ENCODE measurements around the gene CTNNA1.
"Not testable (repeated sequence)": the region's sequence is repeated elsewhere in the genome, so short reads cannot be mapped to it uniquely, and the experiment has no call there.

Gene CTNNA1

DNA sequence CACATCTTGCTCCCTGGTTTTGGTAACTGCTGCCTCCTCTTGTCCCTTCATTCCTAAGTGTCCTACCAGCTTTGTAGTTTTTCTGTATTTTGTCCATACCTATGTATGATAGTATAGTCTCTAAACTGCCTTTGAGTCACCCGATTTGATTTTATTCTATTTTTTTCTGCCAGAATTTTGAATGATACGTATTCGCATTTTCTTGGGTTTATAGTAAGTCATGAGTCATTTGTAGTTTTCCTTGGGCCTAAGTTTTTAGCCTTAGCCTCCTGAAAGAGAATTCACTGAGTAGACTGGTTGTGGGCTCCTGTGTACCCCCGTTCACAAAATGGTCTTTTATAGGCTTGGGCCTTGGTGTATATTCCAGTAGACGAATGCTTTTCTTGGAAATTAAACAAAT lies 62.3 kb downstream of the CTNNA1 start:
- no peak for DNase-seq (ENCODE audit: low spot score)

DNA sequence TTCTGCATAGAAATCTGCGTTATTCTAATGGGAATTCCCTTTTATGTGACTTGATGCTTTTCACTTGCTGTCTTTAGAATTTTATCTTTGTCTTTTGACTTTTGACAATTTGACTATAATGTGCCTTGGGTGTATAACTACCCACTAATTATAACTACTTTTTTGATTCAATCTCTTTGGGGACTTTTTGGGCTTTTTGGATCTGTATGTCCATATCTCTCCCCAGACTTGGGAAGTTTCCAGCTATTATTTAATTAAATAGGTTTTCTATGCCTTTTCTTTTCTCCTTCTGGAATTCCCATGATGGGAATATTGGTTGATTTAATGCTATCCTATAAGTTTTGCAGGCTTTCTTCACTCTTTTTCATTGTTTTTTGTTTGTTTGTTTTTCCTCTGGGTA lies 64.0 kb downstream of the CTNNA1 start:
- DNase-seq (ENCODE audit: low spot score): no peak

DNA sequence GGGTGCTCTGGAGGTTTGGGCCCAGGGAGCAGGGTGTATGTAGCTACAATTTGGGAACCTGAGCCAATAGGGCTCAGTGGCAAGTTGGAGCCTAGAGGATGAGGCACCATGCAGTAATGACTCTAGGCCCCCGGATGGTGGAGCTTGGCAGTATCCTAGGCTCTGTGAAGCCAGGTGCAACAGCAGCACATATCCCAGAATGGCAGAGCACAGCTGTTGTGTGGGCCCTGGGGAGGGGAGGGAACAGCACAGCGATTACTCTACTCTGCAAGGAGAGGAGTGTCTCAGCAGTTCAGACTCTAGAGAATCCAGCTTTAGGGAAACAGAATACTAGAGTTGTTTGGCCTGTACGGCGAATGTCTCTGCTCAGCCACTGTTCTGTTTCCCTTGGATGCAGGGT lies 65.9 kb downstream of the CTNNA1 start:
- DNase-seq (ENCODE audit: low spot score): no peak

DNA sequence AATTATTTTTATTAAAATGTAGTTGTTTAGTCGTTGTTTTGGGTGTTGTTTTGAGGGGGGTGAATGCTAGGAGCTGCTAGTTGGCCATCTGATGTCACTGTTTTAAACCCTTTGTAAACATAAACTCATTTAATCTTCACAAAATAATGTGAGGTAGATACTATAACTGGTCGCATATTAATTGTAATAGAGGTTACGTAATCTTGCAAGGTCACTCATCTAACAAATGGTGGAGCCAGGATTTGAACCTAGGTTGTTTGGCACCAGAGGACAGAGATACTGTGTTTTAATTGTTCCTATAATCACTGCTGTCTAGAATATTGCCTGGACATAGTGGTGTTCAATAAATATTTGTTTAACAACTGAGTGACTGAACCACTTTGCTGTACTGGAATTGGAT lies 67.5 kb downstream of the CTNNA1 start:
- DNase-seq (ENCODE audit: low spot score): no peak

DNA sequence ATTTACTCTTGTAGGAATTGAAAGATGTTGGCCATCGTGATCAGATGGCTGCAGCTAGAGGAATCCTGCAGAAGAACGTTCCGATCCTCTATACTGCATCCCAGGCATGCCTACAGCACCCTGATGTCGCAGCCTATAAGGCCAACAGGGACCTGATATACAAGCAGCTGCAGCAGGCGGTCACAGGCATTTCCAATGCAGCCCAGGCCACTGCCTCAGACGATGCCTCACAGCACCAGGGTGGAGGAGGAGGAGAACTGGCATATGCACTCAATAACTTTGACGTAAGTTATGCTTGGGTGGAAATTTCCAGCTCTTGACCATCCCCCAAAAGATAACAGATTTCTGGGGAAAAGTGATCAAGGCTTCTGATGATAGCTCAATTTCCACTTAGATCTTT lies 71.3 kb downstream of the CTNNA1 start:
- DNase-seq (ENCODE audit: low spot score): no peak

GRCh38 chr5:138824924-138825863 lies 72.0 kb downstream of the CTNNA1 start:
- peak; percentile 44 for DNase-seq (ENCODE audit: low spot score)

DNA sequence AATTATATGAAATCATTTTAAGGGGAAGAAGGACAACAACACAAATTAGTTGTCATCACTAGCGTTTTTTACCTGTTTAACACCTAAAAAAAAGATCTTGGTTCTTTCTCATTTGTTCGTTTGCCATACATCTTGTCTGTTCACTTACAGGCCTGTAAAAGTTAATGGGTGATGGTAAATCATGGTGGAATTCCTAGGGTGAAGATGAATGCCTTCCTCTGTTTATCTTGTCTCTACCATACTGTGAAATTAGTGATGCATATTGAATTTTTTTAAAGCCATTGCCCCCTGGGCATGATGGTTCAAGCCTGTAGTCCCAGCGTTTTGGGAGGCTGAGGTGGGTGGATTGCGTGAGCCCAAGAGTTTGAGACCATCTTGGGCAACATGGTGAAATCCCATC lies 75.3 kb downstream of the CTNNA1 start:
- DNase-seq (ENCODE audit: low spot score): no peak

DNA sequence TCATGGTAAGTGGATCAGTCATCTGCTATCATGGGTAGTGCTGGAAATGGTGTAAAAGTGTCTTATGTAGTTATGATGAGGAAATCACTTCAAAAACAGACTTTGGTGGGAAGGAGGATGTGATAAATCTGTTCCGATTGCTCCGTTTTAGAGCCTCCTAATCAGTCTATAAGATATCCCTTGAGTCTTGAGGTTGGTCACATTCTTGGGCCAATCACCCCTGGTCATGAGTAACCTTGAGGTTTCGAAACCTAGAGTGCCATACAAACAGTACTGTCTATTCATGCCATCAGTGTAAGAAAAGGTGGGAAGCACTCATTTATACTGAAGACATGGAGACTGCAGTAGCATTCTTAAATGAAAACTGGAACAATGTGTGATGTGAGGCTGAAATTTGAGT lies 76.1 kb downstream of the CTNNA1 start:
- DNase-seq (ENCODE audit: low spot score): no peak

DNA sequence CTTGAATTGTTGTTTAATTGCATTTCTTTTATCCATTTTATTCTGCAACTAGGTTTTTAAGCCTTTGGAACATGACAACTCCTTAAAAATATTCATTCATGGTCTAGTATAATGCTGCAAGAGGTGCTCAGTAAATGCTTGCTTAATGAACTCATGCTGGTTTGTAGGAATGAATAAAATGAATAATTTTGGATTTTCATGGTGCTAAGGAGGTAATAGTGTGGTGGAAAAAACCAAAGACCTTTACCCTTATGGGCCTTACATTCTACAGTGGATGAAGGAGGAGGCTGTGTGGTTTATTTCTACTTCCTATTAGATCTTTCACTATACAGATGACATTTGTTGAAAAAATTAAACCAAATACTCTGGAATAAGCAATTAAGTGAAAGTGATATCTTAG lies 78.5 kb downstream of the CTNNA1 start:
- DNase-seq (ENCODE audit: low spot score): no peak

- DNase-seq (ENCODE audit: low spot score): no peak
Observed at GRCh38 chr5:138832218-138832617, 79.0 kb downstream of the CTNNA1 start.

GRCh38 chr5:138833080-138833479 lies 79.9 kb downstream of the CTNNA1 start:
- DNase-seq (ENCODE audit: low spot score): no peak

DNA sequence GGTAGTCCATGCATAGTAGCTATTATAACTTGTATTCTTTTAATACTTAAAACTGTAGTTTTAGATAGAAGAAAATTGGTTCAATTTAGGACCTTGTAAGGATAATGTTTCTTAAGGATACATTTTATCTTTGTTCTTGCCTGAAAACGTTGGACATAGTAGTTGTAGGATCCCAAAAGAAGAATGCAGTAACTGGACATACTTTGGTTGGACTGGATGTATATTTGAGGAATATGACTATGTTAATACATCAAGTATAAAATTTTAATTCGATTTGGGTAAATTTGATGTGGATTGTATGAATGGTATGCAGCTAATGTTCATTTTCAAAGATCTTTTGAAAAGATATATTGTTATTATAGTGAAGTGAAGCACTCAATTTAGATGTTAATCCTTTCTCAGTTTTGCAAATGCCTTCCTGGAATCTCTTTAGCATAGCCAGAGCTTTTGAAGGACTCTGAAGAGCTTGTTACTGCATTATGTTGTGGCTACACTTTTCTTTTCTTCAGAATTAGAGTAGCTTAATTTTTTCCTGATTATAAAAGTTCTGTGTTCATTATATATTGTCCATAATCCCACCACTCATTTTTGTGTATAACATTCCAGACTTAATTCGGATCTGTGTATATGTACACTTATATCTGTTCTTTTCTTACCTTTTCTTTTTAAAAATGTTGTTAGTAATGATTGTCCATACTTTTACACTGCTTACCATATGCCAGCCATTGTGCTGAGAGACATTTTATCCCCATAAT lies 80.7 kb downstream of the CTNNA1 start:
- DNase-seq (ENCODE audit: low spot score): no peak

GRCh38 chr5:138834853-138835252 lies 81.6 kb downstream of the CTNNA1 start:
- not testable (repeated sequence) for DNase-seq (ENCODE audit: low spot score)

DNA sequence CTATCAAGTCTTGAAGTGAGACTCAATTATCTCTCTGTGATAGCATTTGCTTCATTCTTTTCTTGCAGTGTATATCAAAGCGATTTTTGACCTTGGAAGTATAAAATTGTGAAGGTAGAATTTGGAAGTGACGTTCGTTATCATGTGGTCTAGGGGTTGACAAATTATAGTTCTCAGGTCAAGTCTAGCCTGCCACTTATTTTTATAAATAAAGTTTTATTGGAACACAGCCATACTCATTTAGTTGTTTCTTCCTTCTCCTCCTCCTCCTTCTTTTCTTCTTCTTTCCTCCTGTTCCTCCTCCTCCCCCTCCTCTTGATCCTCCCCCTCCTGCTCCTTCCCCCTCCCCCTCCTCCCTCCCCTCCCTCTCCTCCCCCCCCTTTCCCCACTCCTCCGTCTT lies 83.9 kb downstream of the CTNNA1 start:
- no peak for DNase-seq (ENCODE audit: low spot score)

DNA sequence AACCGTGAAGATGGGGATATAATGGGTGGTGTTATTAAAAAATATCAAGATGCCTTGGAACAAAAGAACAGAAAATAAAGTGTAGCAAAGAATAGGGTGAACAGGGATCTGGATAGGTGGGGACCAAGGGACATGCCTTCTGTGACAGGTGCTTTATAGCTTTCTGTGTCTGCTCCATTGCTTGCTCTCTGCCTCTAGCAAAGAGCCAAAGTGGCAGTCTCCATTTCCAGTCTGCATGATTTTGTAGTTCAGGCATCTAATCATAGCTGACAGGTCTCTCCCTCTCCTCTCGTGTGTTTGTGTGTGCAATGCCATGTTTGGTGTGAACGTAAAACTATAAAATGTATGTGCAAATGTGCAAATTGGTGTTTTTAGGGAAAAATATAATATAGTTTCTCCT lies 86.9 kb downstream of the CTNNA1 start:
- no peak for DNase-seq (ENCODE audit: low spot score)

DNA sequence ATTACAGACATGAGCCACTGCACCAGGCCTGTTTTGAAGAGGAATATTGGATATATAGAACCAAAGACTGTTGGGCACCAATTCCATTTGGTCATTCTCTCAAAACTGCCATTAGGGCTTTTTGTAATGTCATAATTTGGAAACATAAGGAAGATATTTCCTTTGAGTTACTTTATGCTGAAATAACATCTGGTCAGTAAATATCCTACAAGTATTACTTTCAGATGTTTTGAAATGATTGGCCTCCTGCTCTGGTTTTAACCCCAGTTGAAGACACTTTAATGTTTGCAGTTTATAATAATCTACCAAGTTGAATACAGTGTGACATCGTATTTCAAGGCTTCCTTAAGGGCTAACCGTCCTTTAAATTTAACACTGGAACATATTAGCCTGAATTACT lies 88.3 kb downstream of the CTNNA1 start:
- DNase-seq (ENCODE audit: low spot score): no peak

DNA sequence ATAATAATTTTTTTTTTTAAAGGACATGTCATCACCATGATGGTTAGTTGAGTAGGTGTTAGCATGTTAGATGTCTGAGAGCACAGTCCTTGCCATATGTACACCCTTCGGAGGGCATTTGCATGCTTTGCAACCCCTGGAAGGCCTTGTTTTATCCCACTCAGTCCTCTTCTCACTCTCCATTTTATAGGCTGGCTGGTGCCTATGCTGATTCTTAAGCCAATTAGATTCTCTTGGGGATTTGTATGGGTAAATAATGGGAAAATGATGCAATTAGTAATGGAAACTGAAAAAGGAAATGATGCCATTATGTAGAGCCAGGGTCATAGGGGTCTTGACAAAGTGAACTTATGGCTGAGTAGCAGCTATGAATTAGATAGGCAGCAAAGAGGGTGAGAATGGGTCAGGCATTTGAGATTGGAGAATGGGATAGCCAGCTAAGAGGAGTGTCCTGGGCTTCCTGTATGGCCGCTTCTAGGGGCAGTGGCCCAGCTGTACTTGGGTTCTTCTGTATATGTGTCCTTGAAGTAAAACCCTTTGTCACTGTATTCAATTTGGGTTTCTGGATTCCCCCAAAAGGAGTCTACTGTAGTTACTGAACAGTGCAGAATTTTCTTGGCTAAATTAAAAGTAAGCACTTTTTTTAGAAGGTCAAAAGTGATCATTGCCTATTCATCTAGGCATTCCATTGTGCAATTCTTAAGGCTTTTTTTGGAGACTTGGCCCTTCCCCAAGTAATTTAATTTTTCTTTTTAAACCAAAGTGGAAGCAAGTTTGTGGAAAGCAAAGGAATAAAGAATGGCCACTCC lies 90.3 kb downstream of the CTNNA1 start:
- DNase-seq (ENCODE audit: low spot score): no peak

GRCh38 chr5:138844125-138844461 lies 90.9 kb downstream of the CTNNA1 start:
- no peak for DNase-seq (ENCODE audit: low spot score)

- DNase-seq (ENCODE audit: low spot score): no peak
Observed at GRCh38 chr5:138844812-138845513, 91.7 kb downstream of the CTNNA1 start.

- DNase-seq (ENCODE audit: low spot score): no peak
Observed at GRCh38 chr5:138849439-138849838, 96.2 kb downstream of the CTNNA1 start.

- no peak for DNase-seq (ENCODE audit: low spot score)
Observed at GRCh38 chr5:138849882-138850281, 96.7 kb downstream of the CTNNA1 start.

- no peak for DNase-seq (ENCODE audit: low spot score)
Observed at GRCh38 chr5:138850865-138851435, 97.7 kb downstream of the CTNNA1 start.

Measured in hematopoietic multipotent progenitor cell treated with erythropoietin and hydrocortisone succinate and interleukin-3 and kit ligand, for 15 days (in vitro differentiated cells).